Measurements from ENCODE around the gene PDE4B. TPM values are rescaled to one million over a fixed set of nuclear protein-coding genes. Genes with fewer than 3 reads are reported as not detected.

Gene PDE4B
- total RNA-seq, 1 donor from 2014 or later, result 10.6 TPM

DNA sequence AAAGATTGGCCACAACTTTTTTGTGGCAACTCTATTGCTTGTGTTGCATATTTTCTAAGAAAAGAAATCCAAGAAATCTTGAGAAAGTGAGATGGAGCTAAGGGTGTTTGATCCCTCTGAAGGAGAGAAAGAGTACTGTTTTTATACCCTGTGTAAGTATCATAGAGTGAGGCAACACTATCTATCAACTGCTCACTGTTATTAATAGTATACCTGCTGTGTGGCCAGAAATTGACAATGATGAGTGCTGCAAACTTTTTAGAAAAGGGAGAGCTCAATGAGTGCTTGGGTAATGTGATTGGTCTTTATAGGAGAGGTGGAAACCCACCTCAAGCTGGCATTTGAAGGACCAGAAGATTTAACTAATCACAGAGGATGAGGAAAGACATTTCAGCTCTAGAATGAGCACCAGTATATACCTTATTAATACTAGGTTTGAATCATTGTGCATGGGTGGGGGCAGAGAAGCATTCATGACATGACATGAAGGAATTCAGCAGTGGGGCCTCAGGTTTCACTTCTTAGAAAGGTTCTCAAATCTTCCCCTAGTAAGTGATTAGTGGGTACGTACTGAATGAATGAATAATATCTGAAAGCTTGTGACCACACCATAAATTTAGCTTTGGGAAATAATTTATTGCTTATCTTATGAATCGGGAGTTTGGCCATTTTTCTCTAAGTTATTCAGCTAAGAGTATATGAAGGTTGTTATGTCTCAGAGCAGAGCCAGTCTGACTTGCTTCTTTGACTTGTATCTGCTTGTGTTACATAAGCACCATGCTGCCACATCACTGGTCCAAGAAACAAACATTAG lies 572.1 kb downstream of the PDE4B start:
- intact Hi-C loops (cut with DNase I), result no loop called here

DNA sequence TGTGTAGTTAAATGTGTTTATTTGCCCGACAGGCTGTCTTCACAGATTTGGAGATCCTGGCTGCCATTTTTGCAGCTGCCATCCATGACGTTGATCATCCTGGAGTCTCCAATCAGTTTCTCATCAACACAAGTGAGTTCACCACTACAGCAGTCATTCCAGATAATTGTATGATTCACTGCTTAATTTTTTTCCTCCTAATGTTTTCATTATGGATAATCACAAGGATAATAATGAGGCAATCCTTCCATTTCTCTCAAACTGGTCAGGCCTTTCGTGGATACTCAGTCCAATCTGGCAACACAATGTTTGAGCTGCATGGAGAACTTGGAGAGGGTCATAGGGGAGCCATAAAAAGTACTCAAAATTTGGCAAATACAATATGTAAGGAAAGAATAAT lies 572.9 kb downstream of the PDE4B start:
- no peak for ATAC-seq (ENCODE audit: poor library complexity)
- intact Hi-C loops (cut with DNase I), result no loop called here
- DNase-seq, result no peak

More for the DNA sequence above, 572.1 kb downstream of the PDE4B start:
- DNase-seq (no peak), ATAC-seq (ENCODE audit: poor library complexity) (no peak)

GRCh38 chr1:66366634-66367033 lies 573.9 kb downstream of the PDE4B start:
- ATAC-seq (ENCODE audit: poor library complexity), result no peak
- intact Hi-C loops (cut with DNase I), result no loop called here

DNA sequence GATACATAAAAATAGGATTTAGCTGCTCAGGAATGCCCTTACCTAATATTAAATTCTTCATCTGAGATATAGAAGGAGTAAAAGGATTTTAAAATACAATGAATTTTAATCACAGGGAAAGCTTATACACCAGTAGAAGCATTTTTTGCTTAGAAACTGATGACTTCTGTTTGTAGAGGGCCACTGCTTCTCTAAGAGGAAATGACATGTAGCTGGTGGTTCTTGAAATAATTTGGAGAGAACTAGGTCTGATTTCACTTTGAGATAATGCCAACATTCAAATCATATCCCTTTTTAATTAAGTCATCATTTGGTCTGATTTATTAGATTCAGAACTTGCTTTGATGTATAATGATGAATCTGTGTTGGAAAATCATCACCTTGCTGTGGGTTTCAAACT lies 574.7 kb downstream of the PDE4B start:
- DNase-seq (no peak), ATAC-seq (ENCODE audit: poor library complexity) (no peak)
- intact Hi-C loops (cut with DNase I), result no loop called here

More at GRCh38 chr1:66366634-66367033, 573.9 kb downstream of the PDE4B start:
- DNase-seq, result no peak

DNA sequence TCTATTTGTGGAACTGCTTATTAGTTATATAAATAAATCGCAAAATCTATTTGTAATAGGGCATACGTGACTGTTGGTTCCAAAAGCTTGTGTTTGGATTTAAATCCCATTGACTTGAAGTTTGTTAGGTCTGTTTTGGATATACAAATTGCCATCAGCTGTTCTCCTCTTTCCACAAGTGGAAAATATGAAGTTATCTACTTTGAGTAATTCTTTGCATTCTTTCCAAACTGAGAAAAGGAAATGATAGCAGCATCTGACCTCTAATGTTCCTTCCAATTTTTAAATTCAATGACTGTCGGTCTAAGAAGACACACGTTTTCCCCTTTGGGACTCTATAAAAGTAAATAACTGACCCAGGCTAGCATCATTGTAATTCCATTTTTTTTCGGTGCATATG lies 575.6 kb downstream of the PDE4B start:
- no peak for DNase-seq
- ATAC-seq (ENCODE audit: poor library complexity), result no peak
- intact Hi-C loops (cut with DNase I), result no loop called here

GRCh38 chr1:66370462-66370971 lies 577.8 kb downstream of the PDE4B start:
- intact Hi-C loops (cut with DNase I), result no loop called here
- ATAC-seq (ENCODE audit: poor library complexity) (no peak), DNase-seq (no peak)

DNA sequence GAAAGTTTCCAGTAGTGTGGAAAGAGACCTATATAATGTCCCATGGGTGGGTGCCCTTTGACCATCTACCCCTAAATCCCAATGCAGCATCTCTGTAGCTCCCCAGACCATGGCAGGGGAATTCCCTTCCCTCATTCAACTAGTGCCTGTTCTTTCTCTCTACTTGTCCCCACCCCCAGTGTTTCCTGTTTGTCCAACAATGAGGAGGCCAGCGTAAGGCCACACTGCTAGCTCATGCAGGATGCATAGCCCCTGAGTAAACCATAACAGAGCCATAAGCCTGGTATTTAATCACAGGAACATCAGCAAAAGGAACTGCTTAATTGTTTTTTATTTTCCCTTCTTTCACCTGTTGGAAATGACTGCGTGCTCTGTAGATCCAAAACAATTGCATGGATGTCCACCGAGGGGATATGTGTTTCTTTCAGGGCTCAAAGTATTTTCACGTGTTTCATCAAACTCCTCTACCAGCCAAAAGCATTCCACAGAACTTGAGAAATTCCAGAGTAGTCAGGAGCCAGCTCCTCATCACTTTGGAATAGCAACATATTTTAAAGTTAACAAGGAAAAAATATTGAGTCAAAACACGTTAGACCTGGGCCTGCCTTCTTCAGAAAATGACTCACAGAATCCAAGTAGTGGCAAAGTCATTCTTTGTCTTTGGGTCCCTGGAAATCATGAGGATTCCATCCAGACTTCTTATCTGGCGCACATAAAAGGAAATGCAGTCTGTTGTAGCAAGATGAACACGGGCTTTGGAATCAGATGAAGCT lies 578.7 kb downstream of the PDE4B start:
- DNase-seq (peak; percentile 39), ATAC-seq (ENCODE audit: poor library complexity) (peak; percentile 40)
- intact Hi-C loops (cut with DNase I), result no loop called here

- intact Hi-C loops (cut with DNase I), result no loop called here
- DNase-seq, result no peak
- no peak for ATAC-seq (ENCODE audit: poor library complexity)
These were observed 579.9 kb downstream of the PDE4B start for GRCh38 chr1:66372522-66373101.

- intact Hi-C loops (cut with DNase I), result no loop called here
- DNase-seq (no peak), ATAC-seq (ENCODE audit: poor library complexity) (peak; percentile 53)
These were observed 580.5 kb downstream of the PDE4B start for GRCh38 chr1:66373157-66373591.

DNA sequence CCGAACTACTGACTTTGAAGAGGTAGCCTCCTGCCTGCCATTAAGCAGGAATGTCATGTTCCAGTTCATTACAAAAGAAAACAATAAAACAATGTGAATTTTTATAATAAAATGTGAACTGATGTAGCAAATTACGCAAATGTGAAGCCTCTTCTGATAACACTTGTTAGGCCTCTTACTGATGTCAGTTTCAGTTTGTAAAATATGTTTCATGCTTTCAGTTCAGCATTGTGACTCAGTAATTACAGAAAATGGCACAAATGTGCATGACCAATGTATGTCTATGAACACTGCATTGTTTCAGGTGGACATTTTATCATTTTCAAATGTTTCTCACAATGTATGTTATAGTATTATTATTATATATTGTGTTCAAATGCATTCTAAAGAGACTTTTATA lies 581.5 kb downstream of the PDE4B start:
- ATAC-seq (ENCODE audit: poor library complexity) (no peak), DNase-seq (no peak)
- intact Hi-C loops (cut with DNase I), result no loop called here

DNA sequence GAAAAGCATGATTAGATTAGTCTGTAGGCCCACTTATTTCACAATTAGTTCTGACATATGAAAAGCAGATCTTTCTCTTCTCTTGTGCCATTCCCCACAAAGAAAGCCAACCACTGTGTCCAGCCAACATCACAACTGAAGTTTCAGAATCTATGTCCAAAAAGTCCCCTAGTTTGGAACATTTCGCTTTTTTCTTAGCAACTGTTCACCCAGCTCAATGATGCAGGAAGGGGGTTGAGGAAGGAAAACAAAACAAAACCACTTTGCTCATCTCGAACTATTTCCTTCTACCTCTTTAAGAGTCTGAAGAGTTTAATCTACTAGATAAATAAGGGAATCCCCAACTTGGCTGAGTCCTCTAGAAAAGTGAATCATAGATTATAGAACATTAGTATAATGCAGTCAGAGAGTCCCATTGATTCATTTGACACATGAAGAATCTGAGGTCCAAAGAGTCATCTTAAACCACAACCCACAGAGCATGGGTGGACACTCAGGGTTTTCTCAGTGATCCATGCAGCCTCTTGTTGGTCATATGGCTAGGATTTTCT lies 581.9 kb downstream of the PDE4B start:
- intact Hi-C loops (cut with DNase I), result no loop called here
- DNase-seq (no peak), ATAC-seq (ENCODE audit: poor library complexity) (peak; percentile 32)

GRCh38 chr1:66375125-66375524 lies 582.4 kb downstream of the PDE4B start:
- DNase-seq (no peak), ATAC-seq (ENCODE audit: poor library complexity) (no peak)
- intact Hi-C loops (cut with DNase I), result no loop called here

GRCh38 chr1:66380452-66381212 lies 587.9 kb downstream of the PDE4B start:
- DNase-seq, result peak; percentile 45
- ATAC-seq (ENCODE audit: poor library complexity), result peak; percentile 41
- intact Hi-C loops (cut with DNase I), result no loop called here

GRCh38 chr1:66381621-66382275 lies 589.1 kb downstream of the PDE4B start:
- no peak for ATAC-seq (ENCODE audit: poor library complexity)
- intact Hi-C loops (cut with DNase I), result no loop called here
- DNase-seq, result no peak

- no peak for ATAC-seq (ENCODE audit: poor library complexity)
- DNase-seq, result no peak
- intact Hi-C loops (cut with DNase I), result no loop called here
These were observed 590.5 kb downstream of the PDE4B start for GRCh38 chr1:66383168-66383567.

GRCh38 chr1:66383611-66384010 lies 590.9 kb downstream of the PDE4B start:
- no peak for DNase-seq
- intact Hi-C loops (cut with DNase I), result no loop called here
- ATAC-seq (ENCODE audit: poor library complexity), result no peak

- DNase-seq (no peak), ATAC-seq (ENCODE audit: poor library complexity) (no peak)
- intact Hi-C loops (cut with DNase I), result no loop called here
These were observed 591.7 kb downstream of the PDE4B start for GRCh38 chr1:66384258-66384921.

Data from Right ventricle myocardium superior (tissue), 1 donor.